Measurements from ENCODE around the gene DPP4. TPM values are rescaled to one million over a fixed set of nuclear protein-coding genes. Genes with fewer than 3 reads are reported as not detected.

DPP4 gene
- total and polyA plus RNA-seq, 2 of the 13 experiments (the other 11 are each of a cell fraction or from before 2014, with no cell fraction given), result 39.4 to 109 TPM

DNA sequence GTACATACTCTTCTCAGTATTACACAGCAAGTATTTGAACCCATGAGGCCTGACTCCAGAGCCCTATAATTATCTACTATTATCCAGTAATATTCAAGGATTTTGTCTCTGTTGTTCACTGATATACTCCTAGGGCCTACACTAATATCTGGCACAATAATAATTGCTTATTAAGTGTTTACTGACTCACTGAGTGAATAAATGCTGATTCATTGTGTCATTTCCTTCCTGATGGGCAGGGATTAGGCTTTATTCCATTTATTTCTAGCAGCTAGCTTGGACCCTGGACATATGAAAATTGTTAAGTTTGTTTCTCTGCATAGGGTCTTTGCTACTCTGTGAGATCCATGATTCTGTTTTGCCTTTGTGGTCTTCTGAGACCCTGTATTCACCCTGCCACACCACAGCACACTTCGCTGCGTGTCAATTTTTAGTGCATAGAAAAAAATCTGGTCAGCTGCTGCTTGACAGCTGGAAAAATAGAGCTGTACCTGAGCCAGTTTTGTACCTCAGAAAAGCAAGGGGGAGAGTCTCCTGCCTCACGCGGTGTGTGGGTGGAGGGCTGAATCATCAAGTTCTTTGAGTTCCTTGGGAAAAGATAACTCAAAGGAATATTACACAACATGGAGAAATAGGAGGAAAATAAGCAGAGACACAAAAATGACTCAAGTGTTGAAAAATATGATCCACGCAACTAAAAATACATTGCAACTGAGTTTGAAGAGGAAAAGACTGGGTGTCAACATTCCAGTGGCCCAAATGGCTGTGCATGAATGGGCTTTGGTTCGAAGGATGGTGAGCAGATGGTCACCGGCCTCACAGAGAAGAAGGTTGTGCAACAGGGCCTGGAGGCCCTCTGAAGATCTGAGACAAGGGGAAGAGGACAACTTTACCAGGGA is 18.9 kb upstream of the DPP4 start:
- ATAC-seq (no peak), FAIRE-seq (no peak), DNase-seq (ENCODE audit: low spot score) (no peak)
- Histone ChIP-seq H4K20me1 (ENCODE audit: insufficient read depth, low read length) (no peaks in the 10 kb centered on the region), H3K9ac (ENCODE audit: insufficient read depth, low read depth, low read length) (no peak overlapping the region), H3K27me3 (ENCODE audit: control insufficient read depth in 1 of 2, insufficient read depth in 2 of 2, low read length in 2 of 2) (no peaks in the 10 kb centered on the region), H3K9me3 (ENCODE audit: low read length) (no peaks in the 10 kb centered on the region), H3K79me2 (ENCODE audit: insufficient read depth, low read length) (no peaks in the 10 kb centered on the region), H3K4me2 (ENCODE audit: low read depth, low read length) (no peak overlapping the region), H3K36me3 (replicated peaks in 1 of 2; ENCODE audit: control insufficient read depth in 1 of 2, insufficient read depth in 2 of 2, low read length in 2 of 2) (no peaks in the 10 kb centered on the region), H2AFZ (ENCODE audit: low read length) (no peak overlapping the region), H3K27ac (ENCODE audit: extremely low read length, insufficient read depth, low read length) (no peak overlapping the region), H3K4me1 (ENCODE audit: insufficient read depth, low read length) (peaks cover 50% of the 10 kb centered on the region), H3K4me3 (replicated peaks in 1 of 3; ENCODE audit: insufficient read depth in 1 of 3, low read depth in 2 of 3, low read length in 3 of 3) (no peak overlapping the region)
- intact Hi-C loops (cut with micrococcal nuclease; ENCODE audit: unreplicated experiment), result no loop called here
- CTCF ChIA-PET (ENCODE audit: low intra/inter-chr PET ratio, low total read pairs), result no interaction called here
- BruUV-seq (replicated peaks), result no TSS peak
- in situ Hi-C loops (cut with HindIII; ENCODE audit: extremely low pct_ligation_motif_present, low pct_unique_long_range_greater_than_20kb), result no loop called here
- POLR2A ChIA-PET, result interaction anchor here (4.8 kb wide), 1 partner anchor 20 kb away, joined by 41 read pairs; the partner anchor contains the start of gene DPP4
- WGBS (ENCODE audit: low lambda C conversion rate), result 72% methylated on average over 7 of the region's 7 CpGs
- TF ChIP-seq MAFK (conservative IDR thresholded peaks at IDR 0.05 in 1 of 2, IDR thresholded peaks at IDR 0.05 in 1 of 2; ENCODE audit: low read length in 2 of 2), result peak; percentile 12 to 62; a peak in 2 of 4 replicates
- TF ChIP-seq FOXJ3 (CRISPR knock-in tag; IDR thresholded peaks at IDR 0.05; ENCODE audit: borderline replicate concordance), result no peak
- TF ChIP-seq NFE2L2 (IDR thresholded peaks at IDR 0.05; ENCODE audit: low read length), result peak; percentile 73
- no peak for TF ChIP-seq ETV6 (CRISPR knock-in tag; conservative IDR thresholded peaks at IDR 0.05)
- peak; percentile 51 for TF ChIP-seq CEBPG (CRISPR knock-in tag; IDR thresholded peaks at IDR 0.05)
- TF ChIP-seq NR3C1 (CRISPR knock-in tag; IDR thresholded peaks at IDR 0.05), result no peak
- no peak for TF ChIP-seq BRCA1 (CRISPR knock-in tag; IDR thresholded peaks at IDR 0.05)
- no peak for TF ChIP-seq HNRNPH1 (optimal IDR thresholded peaks at IDR 0.05; ENCODE audit: low read depth, low read length)
- TF ChIP-seq, protein P1, sequence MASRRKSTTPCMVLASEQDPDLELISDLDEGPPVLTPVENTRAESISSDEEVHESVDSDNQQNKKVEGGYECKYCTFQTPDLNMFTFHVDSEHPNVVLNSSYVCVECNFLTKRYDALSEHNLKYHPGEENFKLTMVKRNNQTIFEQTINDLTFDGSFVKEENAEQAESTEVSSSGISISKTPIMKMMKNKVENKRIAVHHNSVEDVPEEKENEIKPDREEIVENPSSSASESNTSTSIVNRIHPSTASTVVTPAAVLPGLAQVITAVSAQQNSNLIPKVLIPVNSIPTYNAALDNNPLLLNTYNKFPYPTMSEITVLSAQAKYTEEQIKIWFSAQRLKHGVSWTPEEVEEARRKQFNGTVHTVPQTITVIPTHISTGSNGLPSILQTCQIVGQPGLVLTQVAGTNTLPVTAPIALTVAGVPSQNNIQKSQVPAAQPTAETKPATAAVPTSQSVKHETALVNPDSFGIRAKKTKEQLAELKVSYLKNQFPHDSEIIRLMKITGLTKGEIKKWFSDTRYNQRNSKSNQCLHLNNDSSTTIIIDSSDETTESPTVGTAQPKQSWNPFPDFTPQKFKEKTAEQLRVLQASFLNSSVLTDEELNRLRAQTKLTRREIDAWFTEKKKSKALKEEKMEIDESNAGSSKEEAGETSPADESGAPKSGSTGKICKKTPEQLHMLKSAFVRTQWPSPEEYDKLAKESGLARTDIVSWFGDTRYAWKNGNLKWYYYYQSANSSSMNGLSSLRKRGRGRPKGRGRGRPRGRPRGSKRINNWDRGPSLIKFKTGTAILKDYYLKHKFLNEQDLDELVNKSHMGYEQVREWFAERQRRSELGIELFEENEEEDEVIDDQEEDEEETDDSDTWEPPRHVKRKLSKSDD (CRISPR knock-in tag; IDR thresholded peaks at IDR 0.05; ENCODE audit: low read depth), result no peak
- 0 out of 2 replicates have a peak, but pooled peaks have one; percentile 54 for TF ChIP-seq DNMT3B (CRISPR knock-in tag; conservative IDR thresholded peaks at IDR 0.05)
- TF ChIP-seq TEAD3 (CRISPR knock-in tag; optimal IDR thresholded peaks at IDR 0.05; ENCODE audit: borderline replicate concordance), result peak; percentile 14
- peak; percentile 40; the same call in 1 of the 2 replicates for TF ChIP-seq CEBPB (IDR thresholded peaks at IDR 0.05; ENCODE audit: borderline replicate concordance, low read depth, low read length)
- TF ChIP-seq, protein P2, sequence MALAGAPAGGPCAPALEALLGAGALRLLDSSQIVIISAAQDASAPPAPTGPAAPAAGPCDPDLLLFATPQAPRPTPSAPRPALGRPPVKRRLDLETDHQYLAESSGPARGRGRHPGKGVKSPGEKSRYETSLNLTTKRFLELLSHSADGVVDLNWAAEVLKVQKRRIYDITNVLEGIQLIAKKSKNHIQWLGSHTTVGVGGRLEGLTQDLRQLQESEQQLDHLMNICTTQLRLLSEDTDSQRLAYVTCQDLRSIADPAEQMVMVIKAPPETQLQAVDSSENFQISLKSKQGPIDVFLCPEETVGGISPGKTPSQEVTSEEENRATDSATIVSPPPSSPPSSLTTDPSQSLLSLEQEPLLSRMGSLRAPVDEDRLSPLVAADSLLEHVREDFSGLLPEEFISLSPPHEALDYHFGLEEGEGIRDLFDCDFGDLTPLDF (CRISPR knock-in tag; IDR thresholded peaks at IDR 0.05), result no peak
